Measurements from ENCODE around the gene TFG. TPM values are rescaled to one million over a fixed set of nuclear protein-coding genes. Genes with fewer than 3 reads are reported as not detected.
"Not testable (repeated sequence)": the region's sequence is repeated elsewhere in the genome, so short reads cannot be mapped to it uniquely, and the experiment has no call there.

TFG gene
- polyA plus RNA-seq, result 100 to 1,000 TPM in 3 of 4 donors, 10 to 100 TPM in 1; 89.7 to 196 (median 138) TPM
- long read RNA-seq, donor 1, result 0 reads
- long read RNA-seq, donor 2, transcript TFG-201 (8 exons, 1,978 nt), result major isoform, 15 of 22 reads
- long read RNA-seq, donor 2, partial matches to known transcripts, result 0 of 22 reads
- long read RNA-seq, donor 2, other reads (novel, unspliced or antisense), result 0 of 22 reads
- long read RNA-seq, donor 3, transcript TFG-201 (8 exons, 1,978 nt), result major isoform, 14 of 51 reads
- long read RNA-seq, donor 3, transcript TFG-206 (2 exons, 3,271 nt), result minor isoform, 11 of 51 reads
- long read RNA-seq, donor 3, transcript TFG-204 (8 exons, 1,783 nt), result minor isoform, 8 of 51 reads
- long read RNA-seq, donor 3, partial matches to known transcripts, result 17 of 51 reads
- long read RNA-seq, donor 3, other reads (novel, unspliced or antisense), result 0 of 51 reads
- long read RNA-seq, donor 4, result 0 reads
- long read RNA-seq, donor 5, transcript TFG-201 (8 exons, 1,978 nt), result major isoform, 5 of 13 reads
- long read RNA-seq, donor 5, partial matches to known transcripts, result 5 of 13 reads
- long read RNA-seq, donor 5, other reads (novel, unspliced or antisense), result 0 of 13 reads
- long read RNA-seq, donor 6, transcript TFG-204 (8 exons, 1,783 nt), result minor isoform, 10 of 47 reads
- long read RNA-seq, donor 6, transcript TFG-201 (8 exons, 1,978 nt), result major isoform, 25 of 47 reads
- long read RNA-seq, donor 6, transcript TFG-206 (2 exons, 3,271 nt), result minor isoform, 6 of 47 reads
- long read RNA-seq, donor 6, partial matches to known transcripts, result 5 of 47 reads
- long read RNA-seq, donor 6, other reads (novel, unspliced or antisense), result 0 of 47 reads
- long read RNA-seq, donor 7, result 0 reads
- long read RNA-seq, donor 8, partial matches to known transcripts, result 0 of 5 reads
- long read RNA-seq, donor 8, other reads (novel, unspliced or antisense), result 0 of 5 reads
- long read RNA-seq, donor 9, partial matches to known transcripts, result 0 of 9 reads
- long read RNA-seq, donor 9, other reads (novel, unspliced or antisense), result 0 of 9 reads
- long read RNA-seq, donor 10, transcript TFG-206 (2 exons, 3,271 nt), result minor isoform, 10 of 58 reads
- long read RNA-seq, donor 10, transcript TFG-204 (8 exons, 1,783 nt), result minor isoform, 9 of 58 reads
- long read RNA-seq, donor 10, transcript TFG-201 (8 exons, 1,978 nt), result major isoform, 36 of 58 reads
- long read RNA-seq, donor 10, partial matches to known transcripts, result 0 of 58 reads
- long read RNA-seq, donor 10, other reads (novel, unspliced or antisense), result 0 of 58 reads

GRCh38 chr3:100708989-100709841 is at the start of gene TFG:
TSS of gene TFG (plus strand) at chr3:100709494. CDS start at chr3:100713686, 4,192 bp downstream.
- Histone ChIP-seq H3K4me3 (ENCODE audit: low read depth in 1 of 3, low read length in 3 of 3) (peak within 1 kb of the TSS; percentile 84 to 89 (median 85)), H3K9me3 (ENCODE audit: control insufficient read depth in 2 of 2, insufficient read depth in 1 of 2, low read depth in 1 of 2, low read length in 1 of 2) (peaks cover 0 to 3% of the 10 kb centered on the region in 2 donors)

GRCh38 chr3:100661294-100661693 is 48.0 kb upstream of the TFG start:
- not testable (repeated sequence) for H3K9me3 ChIP-seq (ENCODE audit: control insufficient read depth in 2 of 2, insufficient read depth in 1 of 2, low read depth in 1 of 2, low read length in 1 of 2); DNase-seq; H3K4me1 ChIP-seq (ENCODE audit: control insufficient read depth in 3 of 3, insufficient read depth in 2 of 3, low read depth in 1 of 3, low read length in 2 of 3); H3K4me3 ChIP-seq (ENCODE audit: low read depth in 1 of 3, low read length in 3 of 3); H3K27me3 ChIP-seq (ENCODE audit: control insufficient read depth in 3 of 3, insufficient read depth in 3 of 3, low read length in 3 of 3); H3K27ac ChIP-seq (ENCODE audit: low read depth in 1 of 3, low read length in 2 of 3)
- peak; percentile 5 for FAIRE-seq
- H3K36me3 ChIP-seq (ENCODE audit: control insufficient read depth in 3 of 3, insufficient read depth in 2 of 3, low read depth in 1 of 3, low read length in 3 of 3), result peaks cover 0 to 16% (median 10%) of the 10 kb centered on the region in 3 donors

More at GRCh38 chr3:100708989-100709841, at the start of gene TFG:
- DNase-seq (peak; percentile 99 to 100), FAIRE-seq (no peak)
- 1% methylated on average over 49 to 76 of the region's 76 CpGs for WGBS, 3 donors
- Histone ChIP-seq H3K27ac (ENCODE audit: low read depth in 1 of 3, low read length in 2 of 3) (peak within 1 kb of the TSS; percentile 96 to 98 (median 96)), H3K36me3 (ENCODE audit: control insufficient read depth in 3 of 3, insufficient read depth in 2 of 3, low read depth in 1 of 3, low read length in 3 of 3) (peaks cover 2 to 9% (median 5%) of the 10 kb centered on the region in 3 donors), H3K4me1 (ENCODE audit: control insufficient read depth in 3 of 3, insufficient read depth in 2 of 3, low read depth in 1 of 3, low read length in 2 of 3) (peaks cover 5 to 18% (median 8%) of the 10 kb centered on the region in 3 donors), H3K27me3 (ENCODE audit: control insufficient read depth in 3 of 3, insufficient read depth in 3 of 3, low read length in 3 of 3) (no peaks in the 10 kb centered on the region)

- Histone ChIP-seq H3K4me1 (ENCODE audit: control insufficient read depth in 3 of 3, insufficient read depth in 2 of 3, low read depth in 1 of 3, low read length in 2 of 3) (no peaks in the 10 kb centered on the region), H3K9me3 (ENCODE audit: control insufficient read depth in 2 of 2, insufficient read depth in 1 of 2, low read depth in 1 of 2, low read length in 1 of 2) (peaks cover 0 to 3% of the 10 kb centered on the region in 2 donors), H3K27me3 (ENCODE audit: control insufficient read depth in 3 of 3, insufficient read depth in 3 of 3, low read length in 3 of 3) (no peaks in the 10 kb centered on the region), H3K36me3 (ENCODE audit: control insufficient read depth in 3 of 3, insufficient read depth in 2 of 3, low read depth in 1 of 3, low read length in 3 of 3) (peaks cover 0 to 13% (median 6%) of the 10 kb centered on the region in 3 donors), H3K27ac (ENCODE audit: low read depth in 1 of 3, low read length in 2 of 3) (no peak overlapping the region), H3K4me3 (ENCODE audit: low read depth in 1 of 3, low read length in 3 of 3) (no peak overlapping the region)
- FAIRE-seq (no peak), DNase-seq (no peak)
- WGBS, 3 donors, result 78 to 90% (median 80%) methylated on average over 2 of the region's 2 CpGs
These were observed 47.0 kb upstream of the TFG start for GRCh38 chr3:100662113-100662823.

- peaks cover 0 to 23% (median 10%) of the 10 kb centered on the region in 3 donors for H3K36me3 ChIP-seq (ENCODE audit: control insufficient read depth in 3 of 3, insufficient read depth in 2 of 3, low read depth in 1 of 3, low read length in 3 of 3)
- FAIRE-seq, result no peak
- no peak overlapping the region for H3K4me3 ChIP-seq (ENCODE audit: low read depth in 1 of 3, low read length in 3 of 3)
- no peak for DNase-seq
- WGBS, 3 donors, result 46 to 83% (median 62%) methylated on average over 7 of the region's 7 CpGs
- H3K27ac ChIP-seq (ENCODE audit: low read depth in 1 of 3, low read length in 2 of 3), result no peak overlapping the region
- no peaks in the 10 kb centered on the region for H3K27me3 ChIP-seq (ENCODE audit: control insufficient read depth in 3 of 3, insufficient read depth in 3 of 3, low read length in 3 of 3)
- peaks cover 0 to 5% of the 10 kb centered on the region in 2 donors for H3K9me3 ChIP-seq (ENCODE audit: control insufficient read depth in 2 of 2, insufficient read depth in 1 of 2, low read depth in 1 of 2, low read length in 1 of 2)
- H3K4me1 ChIP-seq (ENCODE audit: control insufficient read depth in 3 of 3, insufficient read depth in 2 of 3, low read depth in 1 of 3, low read length in 2 of 3), result no peaks in the 10 kb centered on the region
These were observed 44.1 kb upstream of the TFG start for GRCh38 chr3:100665230-100665629.

- peaks cover 0 to 20% (median 8%) of the 10 kb centered on the region in 3 donors for H3K36me3 ChIP-seq (ENCODE audit: control insufficient read depth in 3 of 3, insufficient read depth in 2 of 3, low read depth in 1 of 3, low read length in 3 of 3)
These were observed 42.6 kb upstream of the TFG start for GRCh38 chr3:100666699-100667098.

GRCh38 chr3:100667316-100667715 is 42.0 kb upstream of the TFG start:
- not testable (repeated sequence) for H3K4me1 ChIP-seq (ENCODE audit: control insufficient read depth in 3 of 3, insufficient read depth in 2 of 3, low read depth in 1 of 3, low read length in 2 of 3); H3K27me3 ChIP-seq (ENCODE audit: control insufficient read depth in 3 of 3, insufficient read depth in 3 of 3, low read length in 3 of 3); H3K4me3 ChIP-seq (ENCODE audit: low read depth in 1 of 3, low read length in 3 of 3); H3K9me3 ChIP-seq (ENCODE audit: control insufficient read depth in 2 of 2, insufficient read depth in 1 of 2, low read depth in 1 of 2, low read length in 1 of 2); FAIRE-seq; H3K27ac ChIP-seq (ENCODE audit: low read depth in 1 of 3, low read length in 2 of 3)
- peak in 1 of 2 donors; percentile 17 for DNase-seq
- 20 to 45% (median 35%) methylated on average over 1 of the region's 1 CpG for WGBS, 3 donors
- H3K36me3 ChIP-seq (ENCODE audit: control insufficient read depth in 3 of 3, insufficient read depth in 2 of 3, low read depth in 1 of 3, low read length in 3 of 3), result peaks cover 0 to 20% (median 8%) of the 10 kb centered on the region in 3 donors

More at GRCh38 chr3:100666699-100667098, 42.6 kb upstream of the TFG start:
- WGBS, 3 donors, result 64 to 78% (median 71%) methylated on average over 4 to 5 of the region's 6 CpGs
- H3K4me1 ChIP-seq (ENCODE audit: control insufficient read depth in 3 of 3, insufficient read depth in 2 of 3, low read depth in 1 of 3, low read length in 2 of 3); H3K27me3 ChIP-seq (ENCODE audit: control insufficient read depth in 3 of 3, insufficient read depth in 3 of 3, low read length in 3 of 3); H3K4me3 ChIP-seq (ENCODE audit: low read depth in 1 of 3, low read length in 3 of 3); DNase-seq; H3K27ac ChIP-seq (ENCODE audit: low read depth in 1 of 3, low read length in 2 of 3); FAIRE-seq; H3K9me3 ChIP-seq (ENCODE audit: control insufficient read depth in 2 of 2, insufficient read depth in 1 of 2, low read depth in 1 of 2, low read length in 1 of 2): not testable (repeated sequence)

GRCh38 chr3:100670995-100671394 is 38.3 kb upstream of the TFG start:
- 91 to 96% (median 92%) methylated on average over 2 of the region's 2 CpGs for WGBS, 3 donors
- H3K27ac ChIP-seq (ENCODE audit: low read depth in 1 of 3, low read length in 2 of 3); H3K27me3 ChIP-seq (ENCODE audit: control insufficient read depth in 3 of 3, insufficient read depth in 3 of 3, low read length in 3 of 3); H3K4me3 ChIP-seq (ENCODE audit: low read depth in 1 of 3, low read length in 3 of 3); FAIRE-seq; H3K4me1 ChIP-seq (ENCODE audit: control insufficient read depth in 3 of 3, insufficient read depth in 2 of 3, low read depth in 1 of 3, low read length in 2 of 3); DNase-seq; H3K9me3 ChIP-seq (ENCODE audit: control insufficient read depth in 2 of 2, insufficient read depth in 1 of 2, low read depth in 1 of 2, low read length in 1 of 2): not testable (repeated sequence)
- H3K36me3 ChIP-seq (ENCODE audit: control insufficient read depth in 3 of 3, insufficient read depth in 2 of 3, low read depth in 1 of 3, low read length in 3 of 3), result peaks cover 0 to 16% (median 8%) of the 10 kb centered on the region in 3 donors

All from small intestine (tissue), 16 donors.